Nephron progenitor cell (in vitro differentiated cells): ENCODE measurements around the gene NADK2.

Experiments
- DNase-seq: peaks from one replicate; pipeline ENCODE4 v3.0.0; 2021
- H3K27ac Mint-ChIP-seq: 2 replicates; pipeline ENCODE4 v1.8.0; 2021; ENCODE audit warnings: mild to moderate bottlenecking, moderate library complexity, mixed read lengths
- H3K27me3 Mint-ChIP-seq: 2 replicates; pipeline ENCODE4 v1.8.0; 2021; ENCODE audit warnings: mild to moderate bottlenecking, low read depth, mixed read lengths; ENCODE audit not compliant: poor library complexity
- H3K36me3 Mint-ChIP-seq: 2 replicates; pipeline ENCODE4 v1.8.0; 2021; ENCODE audit warnings: low read depth, mixed read lengths
- H3K4me1 Mint-ChIP-seq: 2 replicates; pipeline ENCODE4 v1.8.0; 2021; ENCODE audit warnings: mixed read lengths
- H3K4me3 Mint-ChIP-seq: 2 replicates; pipeline ENCODE4 v1.8.0; 2021; ENCODE audit warnings: mild to moderate bottlenecking, moderate library complexity, mixed read lengths
- H3K9me3 Mint-ChIP-seq: 2 replicates; pipeline ENCODE4 v1.8.0; 2021; ENCODE audit warnings: mild to moderate bottlenecking, moderate library complexity, mixed read lengths
- TF ChIP-seq, protein P1 (sequence below): fragments of 200-600 bp; sonication (generic); IDR thresholded peaks from 2 replicates; pipeline ENCODE4 v1.5.0; 2021; ENCODE audit warnings: antibody characterized with exemption

NADK2 gene

DNA sequence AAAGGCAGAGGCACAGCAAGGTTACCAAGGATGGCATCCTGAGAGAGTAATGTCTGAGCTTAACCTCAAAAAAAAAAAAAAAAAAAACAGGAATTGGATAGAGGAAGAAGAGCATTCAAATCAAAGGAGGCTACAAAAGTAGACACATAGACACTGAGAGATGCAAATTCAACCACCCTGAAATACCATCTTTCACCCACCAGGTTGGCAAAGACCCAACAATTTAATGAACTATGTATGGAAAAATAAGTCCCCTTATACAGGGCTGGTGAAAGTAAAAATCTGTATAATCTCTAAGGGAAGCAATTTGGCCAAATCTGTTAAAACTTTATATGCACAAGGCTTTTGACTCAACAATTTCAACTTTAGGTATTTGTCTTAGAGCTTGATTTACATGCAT is 4.9 kb downstream of the NADK2 start:
- TF ChIP-seq, protein P1, sequence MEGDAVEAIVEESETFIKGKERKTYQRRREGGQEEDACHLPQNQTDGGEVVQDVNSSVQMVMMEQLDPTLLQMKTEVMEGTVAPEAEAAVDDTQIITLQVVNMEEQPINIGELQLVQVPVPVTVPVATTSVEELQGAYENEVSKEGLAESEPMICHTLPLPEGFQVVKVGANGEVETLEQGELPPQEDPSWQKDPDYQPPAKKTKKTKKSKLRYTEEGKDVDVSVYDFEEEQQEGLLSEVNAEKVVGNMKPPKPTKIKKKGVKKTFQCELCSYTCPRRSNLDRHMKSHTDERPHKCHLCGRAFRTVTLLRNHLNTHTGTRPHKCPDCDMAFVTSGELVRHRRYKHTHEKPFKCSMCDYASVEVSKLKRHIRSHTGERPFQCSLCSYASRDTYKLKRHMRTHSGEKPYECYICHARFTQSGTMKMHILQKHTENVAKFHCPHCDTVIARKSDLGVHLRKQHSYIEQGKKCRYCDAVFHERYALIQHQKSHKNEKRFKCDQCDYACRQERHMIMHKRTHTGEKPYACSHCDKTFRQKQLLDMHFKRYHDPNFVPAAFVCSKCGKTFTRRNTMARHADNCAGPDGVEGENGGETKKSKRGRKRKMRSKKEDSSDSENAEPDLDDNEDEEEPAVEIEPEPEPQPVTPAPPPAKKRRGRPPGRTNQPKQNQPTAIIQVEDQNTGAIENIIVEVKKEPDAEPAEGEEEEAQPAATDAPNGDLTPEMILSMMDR, result no peak
- Mint-ChIP-seq H3K4me3 (no peak overlapping the region), H3K9me3 (no peaks in the 10 kb centered on the region), H3K27ac (no peak overlapping the region), H3K4me1 (peaks cover 26% of the 10 kb centered on the region), H3K36me3 (peaks cover 6% of the 10 kb centered on the region), H3K27me3 (no peaks in the 10 kb centered on the region)
- DNase-seq, result no peak

DNA sequence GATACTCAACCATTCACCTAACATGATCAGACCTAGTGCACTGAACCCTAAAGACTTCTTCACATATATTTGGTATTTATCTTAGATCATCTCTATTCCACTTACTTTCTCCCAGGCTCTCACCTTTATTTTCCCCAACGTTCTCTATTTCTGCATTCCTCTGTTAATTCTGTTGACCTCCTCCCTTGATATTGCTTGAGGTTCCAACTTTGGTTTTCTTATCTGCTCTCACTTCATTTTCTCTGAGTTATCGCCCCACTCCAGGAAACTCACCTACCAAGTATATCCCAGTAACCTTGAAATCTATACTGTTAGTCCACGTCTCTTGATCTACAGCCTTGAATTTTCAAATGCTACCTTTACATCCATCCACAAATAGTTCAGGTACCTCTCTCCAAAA is 9.2 kb downstream of the NADK2 start:
- no peak overlapping the region for H3K27ac Mint-ChIP-seq
- TF ChIP-seq, protein P1, result no peak
- H3K27me3 Mint-ChIP-seq, result no peaks in the 10 kb centered on the region
- no peaks in the 10 kb centered on the region for H3K4me1 Mint-ChIP-seq
- H3K4me3 Mint-ChIP-seq, result no peak overlapping the region
- DNase-seq, result no peak
- H3K9me3 Mint-ChIP-seq, result no peaks in the 10 kb centered on the region
- peaks cover 14% of the 10 kb centered on the region for H3K36me3 Mint-ChIP-seq

DNA sequence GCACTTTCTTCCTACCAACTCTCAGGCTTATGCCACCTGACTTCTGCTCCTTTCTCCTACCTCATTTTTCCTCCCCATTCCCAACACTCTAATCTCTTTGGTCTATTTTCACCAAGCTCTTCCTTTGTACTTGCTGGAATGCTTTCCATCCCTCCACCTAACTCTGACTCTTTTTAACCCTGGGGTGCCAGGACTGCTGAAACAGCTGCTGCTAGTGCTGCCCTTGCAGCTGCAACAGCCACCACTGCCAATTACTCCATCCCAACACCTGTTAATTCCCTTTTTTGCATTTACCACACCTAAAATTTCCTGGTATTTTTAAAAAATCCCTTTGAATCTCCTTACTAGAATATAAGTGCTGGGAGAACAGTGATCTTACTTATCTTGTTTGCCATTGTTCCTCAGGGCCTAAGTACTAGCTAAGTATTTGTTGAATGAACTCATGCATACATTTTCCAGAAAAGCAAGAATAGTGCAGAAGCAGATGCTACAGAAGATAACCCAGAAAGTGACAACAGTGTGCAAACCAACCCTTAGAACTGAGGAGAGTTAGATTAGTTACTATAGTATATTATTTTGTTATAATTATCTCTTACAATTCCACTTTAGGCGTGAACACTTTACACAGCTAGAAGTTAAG is 11.5 kb downstream of the NADK2 start:
- Mint-ChIP-seq H3K36me3 (peaks cover 15% of the 10 kb centered on the region), H3K4me1 (no peaks in the 10 kb centered on the region), H3K27ac (peak overlapping the region; percentile 60), H3K9me3 (no peaks in the 10 kb centered on the region), H3K4me3 (no peak overlapping the region), H3K27me3 (no peaks in the 10 kb centered on the region)
- no peak for DNase-seq
- TF ChIP-seq, protein P1, result no peak

DNA sequence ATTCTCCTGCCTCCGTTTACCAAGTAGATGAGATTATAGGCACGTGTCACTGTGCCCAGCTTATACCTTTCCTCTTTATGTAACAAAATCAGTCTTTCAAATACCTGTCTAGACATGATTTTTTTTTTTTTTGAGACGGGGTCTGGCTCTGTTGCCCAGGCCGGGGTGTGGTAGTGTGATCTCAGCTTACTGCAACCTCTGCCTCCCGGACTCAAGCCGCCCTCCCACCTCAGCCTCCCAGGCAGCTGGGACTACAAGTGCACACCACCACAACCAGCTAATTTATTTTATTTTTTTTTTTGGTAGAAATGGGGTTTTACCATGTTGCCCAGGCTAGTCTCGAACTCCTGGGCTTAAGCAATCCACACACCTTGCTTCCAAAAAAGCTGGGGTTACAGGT is 13.2 kb downstream of the NADK2 start:
- no peak for DNase-seq
- peaks cover 15% of the 10 kb centered on the region for H3K36me3 Mint-ChIP-seq
- no peak overlapping the region for H3K27ac Mint-ChIP-seq
- no peaks in the 10 kb centered on the region for H3K27me3 Mint-ChIP-seq
- H3K9me3 Mint-ChIP-seq, result no peaks in the 10 kb centered on the region
- TF ChIP-seq, protein P1, result no peak
- no peaks in the 10 kb centered on the region for H3K4me1 Mint-ChIP-seq
- no peak overlapping the region for H3K4me3 Mint-ChIP-seq

DNA sequence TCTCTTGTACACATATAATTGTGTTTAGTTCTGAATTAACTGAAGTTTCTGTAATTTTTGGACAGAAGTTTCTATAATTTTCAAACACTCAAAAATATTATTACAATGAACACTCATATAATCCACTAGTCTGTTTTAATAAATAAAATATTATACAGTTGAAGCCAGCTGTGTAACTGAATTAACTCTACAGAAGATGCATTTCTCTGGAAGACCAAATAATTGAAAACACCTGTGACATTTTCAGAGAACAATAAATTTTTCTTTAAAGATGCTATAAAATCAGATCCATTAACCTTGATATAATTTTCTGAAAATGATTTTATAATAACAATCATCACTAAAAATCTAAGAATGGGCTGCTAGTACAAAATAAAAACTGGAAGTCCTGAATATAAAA is 14.7 kb downstream of the NADK2 start:
- H3K4me3 Mint-ChIP-seq, result no peak overlapping the region
- H3K27ac Mint-ChIP-seq, result no peak overlapping the region
- H3K9me3 Mint-ChIP-seq, result no peaks in the 10 kb centered on the region
- TF ChIP-seq, protein P1, result no peak
- peaks cover 15% of the 10 kb centered on the region for H3K36me3 Mint-ChIP-seq
- H3K4me1 Mint-ChIP-seq, result no peaks in the 10 kb centered on the region
- H3K27me3 Mint-ChIP-seq, result no peaks in the 10 kb centered on the region
- DNase-seq, result no peak

DNA sequence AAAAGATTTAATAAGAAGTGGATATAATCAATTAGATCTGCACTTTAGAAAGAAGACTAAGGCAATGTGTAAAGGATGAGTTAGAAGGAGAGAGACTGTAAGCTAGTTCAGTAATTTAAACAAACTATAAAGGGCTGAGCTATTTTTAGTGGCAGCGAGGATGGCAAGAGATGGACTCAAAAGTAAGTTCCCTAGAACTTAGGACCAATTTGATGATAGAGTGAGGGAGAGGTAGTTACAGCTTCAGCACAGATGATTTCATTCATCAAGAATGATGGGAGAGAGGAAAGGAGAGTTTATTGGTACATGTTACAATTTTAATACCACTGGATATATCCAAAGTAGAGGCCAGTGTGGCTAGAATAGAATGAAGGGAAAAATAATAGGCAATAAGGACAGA is 19.1 kb downstream of the NADK2 start:
- no peaks in the 10 kb centered on the region for H3K27me3 Mint-ChIP-seq
- peaks cover 26% of the 10 kb centered on the region for H3K36me3 Mint-ChIP-seq
- no peak for DNase-seq
- H3K27ac Mint-ChIP-seq, result no peak overlapping the region
- H3K4me3 Mint-ChIP-seq, result no peak overlapping the region
- TF ChIP-seq, protein P1, result no peak
- H3K9me3 Mint-ChIP-seq, result no peaks in the 10 kb centered on the region
- H3K4me1 Mint-ChIP-seq, result no peaks in the 10 kb centered on the region
